Uterus (tissue), 2 donors: Measurements from ENCODE around the gene VWA8.

ENCODE experiments used
- CTCF ChIP-seq, 4 experiments: fragments of 200-600 bp in 2 of 4; fragments of 450-650 bp in 2 of 4; sonication (generic) in 2 of 4; IDR thresholded peaks; one replicate each; pipeline ENCODE4 v1.5.1; 2016 to 2019; ENCODE audit warnings: antibody characterized with exemption in 4 of 4, mild to moderate bottlenecking in 2 of 4, moderate library complexity in 1 of 4
- POLR2A ChIP-seq, 2 donors: fragments of 450-650 bp; IDR thresholded peaks; one replicate each; pipeline ENCODE4 v1.6.1; 2016; ENCODE audit warnings: antibody characterized with exemption in 2 of 2, mild to moderate bottlenecking in 1 of 2, moderate library complexity in 1 of 2

- no peak for TF ChIP-seq POLR2A (IDR thresholded peaks at IDR 0.05)
- no peak for TF ChIP-seq CTCF (IDR thresholded peaks at IDR 0.05)
These were observed 398.2 kb downstream of the VWA8 start for GRCh38 chr13:41562541-41563178.
